ENCODE data around the gene SLC6A12.

GRCh38 chr12:171743-172676 lies 41.9 kb downstream of the SLC6A12 start:
- no peak for TF ChIP-seq NR3C1 (CRISPR knock-in tag; conservative IDR thresholded peaks at IDR 0.05; ENCODE audit: low read depth)
- no peak for TF ChIP-seq CTCF (IDR thresholded peaks at IDR 0.05)
- no peak for TF ChIP-seq NR1H2 (CRISPR knock-in tag; IDR thresholded peaks at IDR 0.05)
- no peak for TF ChIP-seq ETV6 (CRISPR knock-in tag; IDR thresholded peaks at IDR 0.05)
- TF ChIP-seq MAX (CRISPR knock-in tag; IDR thresholded peaks at IDR 0.05), result no peak
- no peak for TF ChIP-seq CBFB (CRISPR knock-in tag; IDR thresholded peaks at IDR 0.05; ENCODE audit: low read depth)
- TF ChIP-seq SP1 (CRISPR knock-in tag; conservative IDR thresholded peaks at IDR 0.05), result no peak
